K562 (cell line): ENCODE results near the gene PDZK1IP1. TPM values are rescaled to one million over a fixed set of nuclear protein-coding genes. Genes with fewer than 3 reads are reported as not detected.
A peak's percentile ranks its signal among the peaks of the same experiment; 100 is the strongest.

Experiments
- AFF1 ChIP-seq, 2 experiments: fragments of 450-650 bp; IDR thresholded peaks; 2 replicates each; pipeline ENCODE4 v1.6.1; 2018; ENCODE audit warnings: mild to moderate bottlenecking in 2 of 2, low read depth in 1 of 2; ENCODE audit not compliant: partially characterized antibody in 2 of 2
- ATF1 ChIP-seq, 2 experiments: fragments of 450-650 bp in 1 of 2; IDR thresholded peaks; 2 replicates each; pipeline ENCODE4 v1.6.1; 2016; ENCODE audit warnings: missing compliant biosample characterization in 1 of 2, missing genetic modification characterization in 1 of 2
- CCNT2 ChIP-seq: IDR thresholded peaks from 2 replicates; pipeline ENCODE4 v1.6.1; 2011; ENCODE audit warnings: borderline replicate concordance, low read depth, mild to moderate bottlenecking, moderate library complexity, mixed read lengths, low read length; ENCODE audit not compliant: insufficient read length; ENCODE audit errors: extremely low read depth
- CHAMP1 ChIP-seq: fragments of 450-650 bp; IDR thresholded peaks from 2 replicates; pipeline ENCODE4 v1.6.1; 2016; ENCODE audit warnings: mild to moderate bottlenecking
- CREM ChIP-seq: IDR thresholded peaks from 2 replicates; pipeline ENCODE4 v1.6.1; 2014; ENCODE audit warnings: antibody characterized with exemption, low read depth
- CTBP1 ChIP-seq: fragments of 450-650 bp; IDR thresholded peaks from 2 replicates; pipeline ENCODE4 v1.6.1; 2016; ENCODE audit warnings: borderline replicate concordance
- DPF2 ChIP-seq: fragments of 450-650 bp; IDR thresholded peaks from 2 replicates; pipeline ENCODE4 v1.6.1; 2016
- GABPB1 ChIP-seq: sonication (generic); formaldehyde crosslinking; IDR thresholded peaks from 2 replicates; pipeline ENCODE4 v1.8.0; 2022; ENCODE audit warnings: mild to moderate bottlenecking, missing genetic modification reagents
- KLF1 ChIP-seq: fragments of 450-650 bp; IDR thresholded peaks from 2 replicates; pipeline ENCODE4 v1.6.1; 2016; ENCODE audit warnings: missing genetic modification characterization, missing compliant biosample characterization
- MXI1 ChIP-seq: IDR thresholded peaks from 2 replicates; pipeline ENCODE4 v1.6.1; 2011; ENCODE audit warnings: low read depth, mild to moderate bottlenecking, improper control_type of control experiment, low read length
- NFIC ChIP-seq: fragments of 450-650 bp; IDR thresholded peaks from 2 replicates; pipeline ENCODE4 v1.6.1; 2017; ENCODE audit warnings: mild to moderate bottlenecking, inconsistent platforms
- SETDB1 ChIP-seq: IDR thresholded peaks from one replicate; pipeline ENCODE4 v1.6.1; 2012; ENCODE audit warnings: low read length, control low read depth, inconsistent platforms
- TBL1XR1 ChIP-seq, 2 experiments: IDR thresholded peaks; 2 replicates each; pipeline ENCODE4 v1.6.1; 2012; ENCODE audit warnings: improper control_type of control experiment in 2 of 2, low read length in 2 of 2, mild to moderate bottlenecking in 1 of 2
- XRCC3 ChIP-seq: fragments of 450-650 bp; IDR thresholded peaks from 2 replicates; pipeline ENCODE4 v1.6.1; 2017; ENCODE audit warnings: mild to moderate bottlenecking, moderate library complexity
- ZNF280B ChIP-seq: fragments of 250-450 bp; sonication (Bioruptor Pico); IDR thresholded peaks from 2 replicates; pipeline ENCODE4 v1.5.1; 2021; ENCODE audit warnings: mild to moderate bottlenecking
- ZNF77 ChIP-seq: fragments of 250-450 bp; sonication (Bioruptor Pico); IDR thresholded peaks from 2 replicates; pipeline ENCODE4 v1.5.0; 2020
- polyA plus RNA-seq, 8 experiments: library from polyadenylated mRNA; depleted of rRNA in 4 of 8; stranded (reverse) in 5 of 8; unstranded in 3 of 8; fragments of >200 nt; fragmentation: Nextera tagmentation in 2 of 8; fragmentation: Illumina TruSeq in 1 of 8; extraction: Ambion mirVana in 2 of 8; extraction: Trizol in 1 of 8; gene quantifications; 2 replicates each; pipeline versions ENCODE4 v1.2.1 to v1.2.3, GENCODE V29; 2011 to 2014; ENCODE audit warnings: inconsistent platforms in 1 of 8, missing spikeins in 1 of 8
- total RNA-seq, 7 experiments: library from RNA; depleted of rRNA in 6 of 7; stranded (reverse); fragments of >200 nt in 6 of 7; fragmentation: Illumina TruSeq in 2 of 7; extraction: Trizol in 2 of 7; gene quantifications; 2 replicates each; pipeline versions ENCODE4 v1.2.1 to v1.2.3, GENCODE V29; 2011 to 2021; ENCODE audit warnings: low replicate concordance in 1 of 7
- TF ChIP-seq, protein P1 (sequence below): sonication (generic); formaldehyde crosslinking; IDR thresholded peaks from 2 replicates; pipeline ENCODE4 v1.8.0; 2022; ENCODE audit warnings: mild to moderate bottlenecking, missing genetic modification reagents, borderline replicate concordance

The PDZK1IP1 gene
- total and polyA plus RNA-seq, 9 of the 15 experiments (the other 6 are each of a cell fraction or from before 2014, with no cell fraction given), result 0.17 to 0.68 (median 0.53) TPM; not detected in 2

- TF ChIP-seq ZNF280B (no peak), CHAMP1 (peak; percentile 94), KLF1 (tag) (peak; percentile 62; the same call in 1 of the 2 replicates), DPF2 (peak; percentile 97), CCNT2 (peak; percentile 100), ATF1 (CRISPR knock-in tag; IDR thresholded peaks at IDR 0.05) (no peak), ATF1 (tag; IDR thresholded peaks at IDR 0.05) (no peak), CREM (peak; percentile 94), XRCC3 (no peak), SETDB1 (peak; percentile 56), MXI1 (peak; percentile 78), GABPB1 (peak; percentile 75; the same call in 1 of the 2 replicates), NFIC (peak; percentile 95), TBL1XR1 (IDR thresholded peaks at IDR 0.05; ENCODE audit: low read length in 2 of 2) (peak; percentile 91 to 95), CTBP1 (peak; percentile 86), AFF1 (IDR thresholded peaks at IDR 0.05; ENCODE audit: low read depth in 1 of 2, partially characterized antibody in 2 of 2) (peak; percentile 37 to 58), ZNF77 (CRISPR knock-in tag) (no peak)
- TF ChIP-seq, protein P1, sequence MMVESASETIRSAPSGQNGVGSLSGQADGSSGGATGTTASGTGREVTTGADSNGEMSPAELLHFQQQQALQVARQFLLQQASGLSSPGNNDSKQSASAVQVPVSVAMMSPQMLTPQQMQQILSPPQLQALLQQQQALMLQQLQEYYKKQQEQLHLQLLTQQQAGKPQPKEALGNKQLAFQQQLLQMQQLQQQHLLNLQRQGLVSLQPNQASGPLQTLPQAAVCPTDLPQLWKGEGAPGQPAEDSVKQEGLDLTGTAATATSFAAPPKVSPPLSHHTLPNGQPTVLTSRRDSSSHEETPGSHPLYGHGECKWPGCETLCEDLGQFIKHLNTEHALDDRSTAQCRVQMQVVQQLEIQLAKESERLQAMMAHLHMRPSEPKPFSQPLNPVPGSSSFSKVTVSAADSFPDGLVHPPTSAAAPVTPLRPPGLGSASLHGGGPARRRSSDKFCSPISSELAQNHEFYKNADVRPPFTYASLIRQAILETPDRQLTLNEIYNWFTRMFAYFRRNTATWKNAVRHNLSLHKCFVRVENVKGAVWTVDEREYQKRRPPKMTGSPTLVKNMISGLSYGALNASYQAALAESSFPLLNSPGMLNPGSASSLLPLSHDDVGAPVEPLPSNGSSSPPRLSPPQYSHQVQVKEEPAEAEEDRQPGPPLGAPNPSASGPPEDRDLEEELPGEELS (CRISPR knock-in tag), result 0 out of 2 replicates have a peak, but pooled peaks have one; percentile 60
Observed at GRCh38 chr1:47232187-47232874, 42.5 kb upstream of the PDZK1IP1 start, which contains the start of gene TAL1 (continued).
